HCT116 (cell line): ENCODE data around the gene CTTN. TPM values are rescaled to one million over a fixed set of nuclear protein-coding genes. Genes with fewer than 3 reads are reported as not detected.

Source experiments
- ATAC-seq: fragments of 200-7000 bp; cut with Tn5 transposase; 2 replicates; pipeline ENCODE4 v1.9.1; 2020; ENCODE audit warnings: mild to moderate bottlenecking, moderate library complexity
- BruUV-seq: library from RNA; stranded (reverse); fragments of 400-500 nt; replicated peaks from 2 replicates; lab custom pipeline; 2021; lab: Mats Ljungman, UMichigan
- CTCF ChIA-PET: fragments of 300-600 bp; sonication (Branson Sonifier 250); formaldehyde crosslinking; loops from one replicate; lab custom pipeline; 2021; ENCODE audit warnings: antibody characterized with exemption; lab: Charles Lee
- POLR2A ChIA-PET: fragments of 300-600, 350-600 bp; sonication (Branson Sonifier 250); formaldehyde crosslinking; loops from one replicate; lab custom pipeline; 2021; ENCODE audit warnings: antibody characterized with exemption; lab: Charles Lee
- RAD21 ChIA-PET, 2 experiments: fragments of 300-600 bp; sonication (Branson Sonifier 250); formaldehyde crosslinking; loops; one replicate each; lab custom pipeline; 2023; ENCODE audit warnings: low total read pairs in 2 of 2; ENCODE audit not compliant: uncharacterized antibody in 2 of 2, unreplicated experiment in 2 of 2, low non-redundant PET in 1 of 2; lab: Charles Lee
- DNase-seq: peaks from one replicate; pipeline ENCODE4 v3.0.0-alpha.2; 2010; ENCODE audit warnings: low read depth, low spot score
- H2AFZ ChIP-seq: fragments of 200-600 bp; shearing (Covaris generic), sonication (generic); 2 replicates; pipeline ENCODE4 v1.6.1; 2017; ENCODE audit warnings: low read depth, mixed run types, mixed read lengths, antibody characterized with exemption, low read length; ENCODE audit not compliant: poor library complexity, severe bottlenecking
- H3K27ac ChIP-seq: 2 replicates; pipeline ENCODE4 v1.5.1; 2012; ENCODE audit warnings: low read depth, low read length
- H3K27me3 ChIP-seq: fragments of 200-600 bp; sonication (generic); 2 replicates; pipeline ENCODE4 v1.6.1; 2016; ENCODE audit warnings: mixed run types, low read length, mixed read lengths; ENCODE audit not compliant: insufficient read depth
- H3K36me3 ChIP-seq, 2 experiments: fragments of 200-500 bp in 1 of 2; fragments of 200-600 bp in 1 of 2; sonication (Bioruptor generic) in 1 of 2; sonication (generic) in 1 of 2; 2 replicates each; pipeline versions ENCODE4 v1.5.1 to v1.6.1; 2014 to 2016; ENCODE audit warnings: low read length in 2 of 2, inconsistent platforms in 1 of 2, mixed read lengths in 1 of 2, mixed run types in 1 of 2; ENCODE audit not compliant: insufficient read depth in 2 of 2, control insufficient read depth in 1 of 2
- H3K4me1 ChIP-seq, 2 experiments: fragments of 200-600 bp in 1 of 2; sonication (generic) in 1 of 2; 2 replicates each; pipeline versions ENCODE4 v1.5.1 to v1.6.1; 2012 to 2017; ENCODE audit warnings: low read length in 2 of 2, inconsistent platforms in 1 of 2, mild to moderate bottlenecking in 1 of 2, mixed read lengths in 1 of 2, mixed run types in 1 of 2, moderate library complexity in 1 of 2; ENCODE audit not compliant: insufficient read depth in 2 of 2, control insufficient read depth in 1 of 2
- H3K4me2 ChIP-seq: fragments of 200-600 bp; sonication (generic); 2 replicates; pipeline ENCODE4 v1.6.1; 2017; ENCODE audit warnings: mixed run types, low read length, mixed read lengths
- H3K4me3 ChIP-seq, 2 experiments: fragments of 200-600 bp in 1 of 2; sonication (generic) in 1 of 2; replicated peaks in 1 of 2; 2 replicates each; pipeline ENCODE4 v1.5.1; 2011 to 2016; ENCODE audit warnings: low read length in 2 of 2, control low read depth in 1 of 2, low read depth in 1 of 2, mild to moderate bottlenecking in 1 of 2, mixed read lengths in 1 of 2, mixed run types in 1 of 2
- H3K79me2 ChIP-seq: fragments of 200-600 bp; sonication (generic); 2 replicates; pipeline ENCODE4 v1.6.1; 2017; ENCODE audit warnings: mild to moderate bottlenecking, mixed run types, low read length, moderate library complexity, mixed read lengths; ENCODE audit not compliant: insufficient read depth
- H3K9ac ChIP-seq: fragments of 200-600 bp; sonication (generic); 2 replicates; pipeline ENCODE4 v1.6.1; 2016; ENCODE audit warnings: low read length, mixed read lengths
- H3K9me2 ChIP-seq: fragments of 200-600 bp; sonication (generic), shearing (Covaris generic); 2 replicates; pipeline ENCODE4 v1.6.1; 2017; ENCODE audit warnings: mixed run types, mild to moderate bottlenecking, moderate library complexity; ENCODE audit not compliant: insufficient read depth
- H3K9me3 ChIP-seq, 2 experiments: fragments of 200-500 bp in 1 of 2; fragments of 200-600 bp in 1 of 2; sonication (Bioruptor generic) in 1 of 2; sonication (generic) in 1 of 2; 2 replicates each; pipeline ENCODE4 v1.6.1; 2014 to 2017; ENCODE audit warnings: low read length in 2 of 2, mixed read lengths in 2 of 2, inconsistent platforms in 1 of 2, low read depth in 1 of 2, mild to moderate bottlenecking in 1 of 2, mixed run types in 1 of 2, moderate library complexity in 1 of 2; ENCODE audit not compliant: control insufficient read depth in 1 of 2, insufficient read depth in 1 of 2
- H4K20me1 ChIP-seq: fragments of 200-600 bp; sonication (generic), shearing (Covaris generic); 2 replicates; pipeline ENCODE4 v1.6.1; 2017; ENCODE audit warnings: mixed run types, mild to moderate bottlenecking, moderate library complexity; ENCODE audit not compliant: insufficient read depth
- ATF3 ChIP-seq: IDR thresholded peaks from 2 replicates; pipeline ENCODE4 v1.6.1; 2012
- CBX3 ChIP-seq: IDR thresholded peaks from 2 replicates; pipeline ENCODE4 v1.6.1; 2012; ENCODE audit warnings: low read depth
- CEBPB ChIP-seq: IDR thresholded peaks from 2 replicates; pipeline ENCODE4 v1.6.1; 2012; ENCODE audit warnings: low read depth
- CTCF ChIP-seq, 3 experiments: fragments of 200-600 bp in 1 of 3; sonication (generic) in 1 of 3; IDR thresholded peaks in 2 of 3; conservative IDR thresholded peaks in 1 of 3; 2 replicates each; pipeline ENCODE4 v1.5.1; 2012 to 2017; ENCODE audit warnings: low read depth in 2 of 3, low read length in 2 of 3, antibody characterized with exemption in 1 of 3, borderline replicate concordance in 1 of 3, control low read depth in 1 of 3, mild to moderate bottlenecking in 1 of 3, mixed read lengths in 1 of 3, mixed run types in 1 of 3, moderate library complexity in 1 of 3; ENCODE audit not compliant: insufficient read depth in 1 of 3
- EGR1 ChIP-seq: IDR thresholded peaks from 2 replicates; pipeline ENCODE4 v1.6.1; 2012; ENCODE audit warnings: low read depth
- ELF1 ChIP-seq: IDR thresholded peaks from 2 replicates; pipeline ENCODE4 v1.6.1; 2012; ENCODE audit warnings: low read depth, borderline replicate concordance
- EZH2 ChIP-seq: fragments of 200-600 bp; sonication (generic); IDR thresholded peaks from 2 replicates; pipeline ENCODE4 v1.6.1; 2017; ENCODE audit warnings: antibody characterized with exemption, mixed run types
- EZH2phosphoT487 ChIP-seq: fragments of 200-600 bp; IDR thresholded peaks from 2 replicates; pipeline ENCODE4 v1.6.1; 2018; ENCODE audit warnings: antibody characterized with exemption, borderline replicate concordance
- FOSL1 ChIP-seq: IDR thresholded peaks from 2 replicates; pipeline ENCODE4 v1.6.1; 2012; ENCODE audit warnings: low read depth
- MAX ChIP-seq: IDR thresholded peaks from 2 replicates; pipeline ENCODE4 v1.6.1; 2012
- POLR2AphosphoS5 ChIP-seq: IDR thresholded peaks from 2 replicates; pipeline ENCODE4 v1.6.1; 2011; ENCODE audit warnings: mild to moderate bottlenecking, low read depth, low read length, moderate library complexity
- RAD21 ChIP-seq: IDR thresholded peaks from 2 replicates; pipeline ENCODE4 v1.6.1; 2012; ENCODE audit warnings: low read depth, mild to moderate bottlenecking
- SIN3A ChIP-seq: IDR thresholded peaks from 2 replicates; pipeline ENCODE4 v1.6.1; 2012; ENCODE audit warnings: low read depth
- SP1 ChIP-seq: IDR thresholded peaks from 2 replicates; pipeline ENCODE4 v1.6.1; 2012; ENCODE audit warnings: low read depth
- SRF ChIP-seq: IDR thresholded peaks from 2 replicates; pipeline ENCODE4 v1.6.1; 2012; ENCODE audit warnings: low read depth
- TCF7L2 ChIP-seq: IDR thresholded peaks from 2 replicates; pipeline ENCODE4 v1.7.0; 2011; ENCODE audit warnings: borderline replicate concordance, inconsistent platforms; ENCODE audit not compliant: insufficient read depth, insufficient read length; ENCODE audit errors: extremely low read depth
- YY1 ChIP-seq: IDR thresholded peaks from 2 replicates; pipeline ENCODE4 v1.6.1; 2011; ENCODE audit warnings: low read length, low read depth, moderate library complexity, mild to moderate bottlenecking; ENCODE audit not compliant: insufficient replicate concordance; ENCODE audit errors: extremely low read depth
- ZFX ChIP-seq: fragments of 450-650 bp; IDR thresholded peaks from 2 replicates; pipeline ENCODE4 v1.6.1; 2017
- ZNF274 ChIP-seq: fragments of 200-500 bp; sonication (Bioruptor generic); IDR thresholded peaks from 2 replicates; pipeline ENCODE4 v1.6.1; 2014; ENCODE audit warnings: mild to moderate bottlenecking, low read depth, low read length, inconsistent platforms
- intact Hi-C: fragments of 100-400 bp; cut with micrococcal nuclease; formaldehyde crosslinking; loops from 2 replicates; pipeline ENCODE4 v1.10.0; 2022
- total RNA-seq: library from RNA; stranded (reverse); gene quantifications from one replicate; pipeline ENCODE4 v1.2.1, GENCODE V29; 2021; ENCODE audit not compliant: unreplicated experiment

The CTTN gene
- total RNA-seq, 1 experiment from 2014 or later: 249 TPM

GRCh38 chr11:70420008-70420464, 21.7 kb downstream of the CTTN start (continued):
- TF ChIP-seq CTCF (IDR thresholded peaks at IDR 0.05 in 2 of 3, conservative IDR thresholded peaks at IDR 0.05 in 1 of 3; ENCODE audit: borderline replicate concordance in 1 of 3, insufficient read depth in 1 of 3, low read depth in 2 of 3, low read length in 2 of 3): no peak
- no peak for TF ChIP-seq ELF1
- TF ChIP-seq SRF: no peak
- no peak for TF ChIP-seq FOSL1

GRCh38 chr11:70420496-70420895, 22.2 kb downstream of the CTTN start:
- no peaks in the 10 kb centered on the region for H3K9me3 ChIP-seq
- intact Hi-C loops: no loop called here
- no peak overlapping the region for H3K27ac ChIP-seq
- H3K4me1 ChIP-seq: no peaks in the 10 kb centered on the region
- ATAC-seq: no peak
- H3K4me3 ChIP-seq: no peak overlapping the region
- no peak for DNase-seq
- H3K9me2 ChIP-seq: no peaks in the 10 kb centered on the region
- CTCF ChIA-PET: no interaction called here
- H3K36me3 ChIP-seq: peaks cover 59 to 66% of the 10 kb centered on the region in 2 experiments
- no peak overlapping the region for H3K9ac ChIP-seq
- H3K79me2 ChIP-seq: peaks cover 53% of the 10 kb centered on the region; the same call in 1 of the 2 replicates
- POLR2A ChIA-PET: no interaction called here
- no TSS peak for BruUV-seq
- H3K27me3 ChIP-seq: no peaks in the 10 kb centered on the region
- TF ChIP-seq MAX (no peak), EZH2phosphoT487 (no peak), ELF1 (no peak), CTCF (IDR thresholded peaks at IDR 0.05 in 2 of 3, conservative IDR thresholded peaks at IDR 0.05 in 1 of 3; ENCODE audit: borderline replicate concordance in 1 of 3, insufficient read depth in 1 of 3, low read depth in 2 of 3, low read length in 2 of 3) (no peak), RAD21 (no peak), CEBPB (no peak), SIN3A (no peak), TCF7L2 (no peak), SP1 (no peak), CBX3 (no peak), POLR2AphosphoS5 (no peak), EZH2 (no peak), ATF3 (no peak), FOSL1 (no peak), EGR1 (no peak), YY1 (no peak), ZNF274 (no peak), ZFX (no peak)
- H4K20me1 ChIP-seq: no peaks in the 10 kb centered on the region
- H2AFZ ChIP-seq: no peak overlapping the region
- RAD21 ChIA-PET: no interaction called here
- H3K4me2 ChIP-seq: no peak overlapping the region
